Activated T-helper 17 cell treated with anti-CD3 and anti-CD28 coated beads, Interleukin-2, amount 50 U/mL, for 72 hours (primary cell): Measurements from ENCODE around the gene MOB3A. TPM values are rescaled to one million over a fixed set of nuclear protein-coding genes. Genes with fewer than 3 reads are reported as not detected.
A peak's percentile ranks its signal among the peaks of the same experiment; 100 is the strongest.

Source experiments
- ATAC-seq: fragments of 150-1000 bp; cut with Tn5 transposase; replicated peaks from 2 replicates; pipeline ENCODE4 v1.10.0; 2021; ENCODE audit warnings: mild to moderate bottlenecking, moderate library complexity
- H3K27ac Mint-ChIP-seq: one replicate; pipeline ENCODE4 v1.8.0; 2022; ENCODE audit warnings: mixed read lengths
- H3K27me3 Mint-ChIP-seq: one replicate; pipeline ENCODE4 v1.8.0; 2022; ENCODE audit warnings: mixed read lengths
- H3K36me3 Mint-ChIP-seq: one replicate; pipeline ENCODE4 v1.8.0; 2022; ENCODE audit warnings: low read depth, mild to moderate bottlenecking, mixed read lengths
- H3K4me1 Mint-ChIP-seq: one replicate; pipeline ENCODE4 v1.8.0; 2022; ENCODE audit warnings: mixed read lengths
- H3K4me3 Mint-ChIP-seq: one replicate; pipeline ENCODE4 v1.8.0; 2022; ENCODE audit warnings: mild to moderate bottlenecking, mixed read lengths
- H3K9me3 Mint-ChIP-seq: one replicate; pipeline ENCODE4 v1.8.0; 2022; ENCODE audit warnings: mixed read lengths
- total RNA-seq, 2 donors: library from RNA; stranded (reverse); gene quantifications; one replicate each; pipeline ENCODE4 v1.2.3, GENCODE V29; 2022

MOB3A gene
- total RNA-seq, 2 donors from 2014 or later = 271 to 387 TPM

GRCh38 chr19:2117215-2117960 lies 21.3 kb upstream of the MOB3A start:
- H3K27ac Mint-ChIP-seq = no peak overlapping the region
- H3K27me3 Mint-ChIP-seq = no peaks in the 10 kb centered on the region
- ATAC-seq = no peak
- H3K9me3 Mint-ChIP-seq = no peaks in the 10 kb centered on the region
- H3K36me3 Mint-ChIP-seq = peaks cover 89% of the 10 kb centered on the region
- no peak overlapping the region for H3K4me3 Mint-ChIP-seq
- H3K4me1 Mint-ChIP-seq = peaks cover 6% of the 10 kb centered on the region

GRCh38 chr19:2116507-2116906 lies 20.4 kb upstream of the MOB3A start:
- Mint-ChIP-seq H3K4me3 (no peak overlapping the region), H3K9me3 (no peaks in the 10 kb centered on the region), H3K36me3 (peaks cover 91% of the 10 kb centered on the region), H3K27me3 (no peaks in the 10 kb centered on the region), H3K27ac (no peak overlapping the region), H3K4me1 (peaks cover 6% of the 10 kb centered on the region)
- no peak for ATAC-seq

DNA sequence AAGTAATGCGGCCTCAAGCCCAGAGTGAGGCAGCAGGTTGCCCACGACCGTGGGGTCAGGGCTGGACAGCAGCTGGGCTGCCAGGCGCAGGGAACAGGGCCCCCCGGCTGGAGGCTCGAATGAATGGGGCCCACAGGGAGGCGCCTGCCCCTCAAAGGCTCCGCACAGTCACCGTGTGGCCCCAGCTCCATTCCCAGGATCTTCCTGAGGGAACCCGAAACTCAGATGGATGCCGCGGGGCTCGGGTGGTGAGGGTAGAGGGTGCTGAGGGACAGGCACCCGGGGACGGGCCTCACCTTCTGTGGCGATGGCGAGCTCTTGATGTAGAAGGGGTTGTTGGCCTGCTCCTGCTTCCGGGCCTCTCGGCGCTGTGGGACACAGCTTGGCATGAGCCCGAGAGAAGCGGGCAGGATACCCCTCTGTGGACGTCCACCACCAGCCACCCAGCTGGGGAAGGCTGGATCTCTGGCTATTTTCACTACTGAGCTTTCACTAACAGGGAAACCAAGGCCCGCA lies 19.8 kb upstream of the MOB3A start:
- H3K27ac Mint-ChIP-seq = no peak overlapping the region
- H3K36me3 Mint-ChIP-seq = peaks cover 91% of the 10 kb centered on the region
- ATAC-seq = no peak
- no peaks in the 10 kb centered on the region for H3K9me3 Mint-ChIP-seq
- no peaks in the 10 kb centered on the region for H3K27me3 Mint-ChIP-seq
- peaks cover 6% of the 10 kb centered on the region for H3K4me1 Mint-ChIP-seq
- no peak overlapping the region for H3K4me3 Mint-ChIP-seq

- no peak overlapping the region for H3K4me3 Mint-ChIP-seq
- H3K9me3 Mint-ChIP-seq = no peaks in the 10 kb centered on the region
- peaks cover 86% of the 10 kb centered on the region for H3K36me3 Mint-ChIP-seq
- peaks cover 6% of the 10 kb centered on the region for H3K4me1 Mint-ChIP-seq
- H3K27me3 Mint-ChIP-seq = no peaks in the 10 kb centered on the region
- ATAC-seq = no peak
- no peak overlapping the region for H3K27ac Mint-ChIP-seq
These were observed 19.2 kb upstream of the MOB3A start for GRCh38 chr19:2115324-2115723.

GRCh38 chr19:2114821-2115220 lies 18.7 kb upstream of the MOB3A start:
- Mint-ChIP-seq H3K4me1 (peaks cover 6% of the 10 kb centered on the region), H3K9me3 (no peaks in the 10 kb centered on the region), H3K4me3 (no peak overlapping the region), H3K27ac (no peak overlapping the region), H3K27me3 (no peaks in the 10 kb centered on the region), H3K36me3 (peaks cover 81% of the 10 kb centered on the region)
- ATAC-seq = no peak

DNA sequence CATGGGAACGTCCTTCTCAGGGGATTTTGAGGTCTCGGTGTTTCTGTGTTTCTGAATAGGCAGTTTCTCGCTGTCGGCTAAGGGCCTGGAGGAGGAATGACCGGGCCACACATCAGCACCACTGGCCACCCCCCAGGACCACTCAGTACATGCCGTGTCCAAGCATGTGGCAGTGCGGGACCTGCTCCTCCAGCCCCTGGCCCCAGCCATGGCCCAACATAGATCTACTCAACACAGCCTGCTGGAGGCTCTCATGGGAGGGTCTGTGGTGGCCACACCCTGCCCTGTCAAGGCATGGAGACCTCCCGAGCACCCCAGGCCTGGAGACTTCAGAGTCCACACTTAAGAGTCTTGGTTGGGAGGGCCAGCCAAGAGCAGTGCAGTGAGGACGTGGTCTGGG lies 18.1 kb upstream of the MOB3A start:
- H3K27me3 Mint-ChIP-seq = no peaks in the 10 kb centered on the region
- ATAC-seq = no peak
- H3K4me3 Mint-ChIP-seq = no peak overlapping the region
- H3K9me3 Mint-ChIP-seq = no peaks in the 10 kb centered on the region
- H3K27ac Mint-ChIP-seq = peak overlapping the region; percentile 62
- peaks cover 6% of the 10 kb centered on the region for H3K4me1 Mint-ChIP-seq
- H3K36me3 Mint-ChIP-seq = peaks cover 79% of the 10 kb centered on the region

DNA sequence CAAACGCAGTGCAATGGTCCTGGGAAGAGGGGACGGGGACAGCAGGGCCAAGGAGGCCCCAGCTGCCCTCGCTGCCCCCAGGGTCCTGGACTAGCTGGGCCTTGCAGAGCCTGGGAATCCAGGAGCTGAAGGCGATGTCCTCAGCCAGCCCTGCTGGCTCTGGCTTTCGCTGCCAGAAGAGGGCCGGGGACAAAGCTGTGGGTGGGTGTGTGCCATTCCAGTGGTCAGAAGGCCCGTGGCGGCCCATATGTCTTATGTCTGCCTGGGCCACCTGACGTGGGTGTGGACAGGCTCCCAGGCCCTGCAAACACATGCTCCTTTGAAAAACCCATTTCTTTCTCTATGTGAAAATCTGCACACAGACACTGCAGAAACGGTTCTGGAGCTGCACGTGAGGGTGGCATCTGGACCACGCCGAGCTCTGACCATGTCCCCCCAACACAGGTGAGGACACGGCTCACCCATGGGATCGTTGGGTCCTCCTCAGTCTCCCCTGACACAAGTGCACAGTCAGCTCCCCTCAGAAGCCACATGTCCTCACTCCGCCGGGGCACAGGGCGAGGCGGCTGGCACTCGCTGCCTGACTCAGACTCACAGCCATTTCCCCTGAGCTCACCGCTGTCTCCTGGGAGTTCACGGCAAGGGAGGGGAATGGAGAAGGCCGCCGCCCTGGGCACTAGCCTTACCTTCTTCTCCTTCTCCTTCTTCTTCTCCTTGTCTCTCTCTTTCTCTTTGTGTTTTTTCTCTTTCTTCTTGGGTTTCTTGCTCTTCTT lies 17.5 kb upstream of the MOB3A start:
- no peak overlapping the region for H3K4me3 Mint-ChIP-seq
- H3K27me3 Mint-ChIP-seq = no peaks in the 10 kb centered on the region
- H3K9me3 Mint-ChIP-seq = no peaks in the 10 kb centered on the region
- peaks cover 77% of the 10 kb centered on the region for H3K36me3 Mint-ChIP-seq
- no peak for ATAC-seq
- H3K27ac Mint-ChIP-seq = peak overlapping the region; percentile 62
- peaks cover 6% of the 10 kb centered on the region for H3K4me1 Mint-ChIP-seq

GRCh38 chr19:2112516-2113320 lies 16.6 kb upstream of the MOB3A start:
- no peaks in the 10 kb centered on the region for H3K27me3 Mint-ChIP-seq
- no peak overlapping the region for H3K4me3 Mint-ChIP-seq
- H3K4me1 Mint-ChIP-seq = peaks cover 6% of the 10 kb centered on the region
- peak; percentile 37 for ATAC-seq
- no peaks in the 10 kb centered on the region for H3K9me3 Mint-ChIP-seq
- H3K27ac Mint-ChIP-seq = peak overlapping the region; percentile 28
- peaks cover 77% of the 10 kb centered on the region for H3K36me3 Mint-ChIP-seq

DNA sequence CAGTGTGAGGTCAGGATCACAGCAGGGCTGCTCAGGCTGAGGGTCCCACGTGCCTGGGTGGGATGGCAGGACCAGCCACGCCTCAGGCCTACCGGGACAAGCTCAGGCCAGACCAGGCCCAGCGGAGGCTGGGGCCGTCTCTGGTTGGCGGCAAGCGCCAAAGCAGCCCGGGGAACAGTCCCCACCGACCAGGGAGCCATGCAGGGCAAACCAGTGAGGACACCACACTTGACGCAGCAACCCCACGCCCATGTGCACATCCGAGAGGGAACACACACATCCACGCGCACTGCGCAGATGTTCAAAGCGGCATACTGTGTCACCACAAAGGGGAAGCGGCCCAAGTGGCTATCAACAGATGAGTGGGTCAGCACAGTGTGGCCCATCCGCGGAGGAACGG lies 15.8 kb upstream of the MOB3A start:
- H3K4me1 Mint-ChIP-seq = peaks cover 6% of the 10 kb centered on the region
- no peaks in the 10 kb centered on the region for H3K27me3 Mint-ChIP-seq
- H3K27ac Mint-ChIP-seq = peak overlapping the region; percentile 28
- H3K36me3 Mint-ChIP-seq = peaks cover 78% of the 10 kb centered on the region
- no peak overlapping the region for H3K4me3 Mint-ChIP-seq
- H3K9me3 Mint-ChIP-seq = no peaks in the 10 kb centered on the region
- ATAC-seq = no peak

DNA sequence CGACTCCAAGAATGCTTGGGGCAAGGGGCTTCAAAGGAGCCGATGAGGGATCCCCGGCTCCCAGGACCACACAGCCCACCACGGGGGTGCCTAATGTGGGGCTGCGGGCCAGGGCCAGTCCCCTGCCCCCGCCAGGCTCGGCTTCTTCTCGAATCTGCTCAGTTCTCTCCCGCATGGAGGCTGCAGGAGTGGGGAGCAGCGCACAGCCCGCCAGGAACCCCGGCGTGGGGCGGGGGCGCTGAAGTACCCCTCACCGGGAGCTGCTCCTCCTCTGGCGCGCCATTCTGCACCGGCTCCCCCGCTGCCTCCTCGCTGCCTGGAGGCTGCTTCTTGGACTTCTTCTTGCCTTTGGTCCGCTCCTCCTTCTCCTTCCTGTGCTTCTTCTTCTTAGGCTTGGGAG lies 15.3 kb upstream of the MOB3A start:
- Mint-ChIP-seq H3K36me3 (peaks cover 82% of the 10 kb centered on the region), H3K27ac (no peak overlapping the region), H3K4me3 (no peak overlapping the region), H3K27me3 (no peaks in the 10 kb centered on the region), H3K4me1 (peaks cover 6% of the 10 kb centered on the region), H3K9me3 (no peaks in the 10 kb centered on the region)
- no peak for ATAC-seq

DNA sequence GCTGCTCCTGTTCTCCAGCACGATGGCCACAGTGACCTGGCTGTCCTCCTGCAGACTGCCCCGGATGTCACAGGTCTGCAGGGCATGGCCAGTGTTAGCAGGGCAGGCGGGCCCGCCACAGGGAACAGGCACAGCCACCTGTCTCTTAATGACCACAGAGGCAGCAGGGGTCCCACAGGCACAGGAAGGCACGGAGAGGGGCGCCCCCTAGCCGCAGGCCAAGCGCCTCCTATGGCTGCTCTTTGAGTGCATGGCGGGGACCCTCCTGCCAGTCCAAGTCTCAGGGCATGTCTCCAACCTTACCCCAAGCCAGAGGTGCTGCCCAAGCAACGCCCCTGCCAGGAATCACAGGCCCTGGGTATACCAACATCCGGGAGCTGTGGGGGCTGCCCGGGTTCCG lies 14.7 kb upstream of the MOB3A start:
- H3K4me1 Mint-ChIP-seq = peaks cover 6% of the 10 kb centered on the region
- H3K27ac Mint-ChIP-seq = no peak overlapping the region
- no peak for ATAC-seq
- H3K36me3 Mint-ChIP-seq = peaks cover 82% of the 10 kb centered on the region
- H3K9me3 Mint-ChIP-seq = no peaks in the 10 kb centered on the region
- H3K4me3 Mint-ChIP-seq = no peak overlapping the region
- no peaks in the 10 kb centered on the region for H3K27me3 Mint-ChIP-seq

- Mint-ChIP-seq H3K4me3 (no peak overlapping the region), H3K4me1 (peaks cover 6% of the 10 kb centered on the region)
These were observed 13.1 kb upstream of the MOB3A start for GRCh38 chr19:2109046-2109864.

GRCh38 chr19:2108251-2109016 lies 12.3 kb upstream of the MOB3A start:
- Mint-ChIP-seq H3K9me3 (no peaks in the 10 kb centered on the region), H3K4me3 (no peak overlapping the region), H3K27ac (peak overlapping the region; percentile 63), H3K36me3 (peaks cover 84% of the 10 kb centered on the region), H3K27me3 (no peaks in the 10 kb centered on the region), H3K4me1 (peaks cover 7% of the 10 kb centered on the region)
- ATAC-seq = no peak

More at GRCh38 chr19:2109046-2109864, 13.1 kb upstream of the MOB3A start:
- H3K27ac Mint-ChIP-seq = no peak overlapping the region
- H3K27me3 Mint-ChIP-seq = no peaks in the 10 kb centered on the region
- peaks cover 84% of the 10 kb centered on the region for H3K36me3 Mint-ChIP-seq
- no peaks in the 10 kb centered on the region for H3K9me3 Mint-ChIP-seq
- ATAC-seq = no peak
